Measurements from ENCODE around the gene REV1.
"Not testable (repeated sequence)": the region's sequence is repeated elsewhere in the genome, so short reads cannot be mapped to it uniquely, and the experiment has no call there.

Gene REV1

GRCh38 chr2:99504844-99505584 is 15.2 kb upstream of the REV1 start:
- DNase-seq (ENCODE audit: low read depth), result no peak

GRCh38 chr2:99503662-99504416 is 14.0 kb upstream of the REV1 start:
- not testable (repeated sequence) for DNase-seq (ENCODE audit: low read depth); H3K4me3 ChIP-seq (ENCODE audit: low read depth, low read length)

More at GRCh38 chr2:99504844-99505584, 15.2 kb upstream of the REV1 start:
- TF ChIP-seq MAX (IDR thresholded peaks at IDR 0.05; ENCODE audit: low read depth, low read length) (no peak), MYC (IDR thresholded peaks at IDR 0.05; ENCODE audit: low read depth, low read length) (no peak), POLR2A (IDR thresholded peaks at IDR 0.05; ENCODE audit: extremely low read depth, insufficient read length) (no peak), CTCF (IDR thresholded peaks at IDR 0.05; ENCODE audit: low read depth, low read length) (no peak)
- no peak overlapping the region for H3K4me3 ChIP-seq (ENCODE audit: low read depth, low read length)

GRCh38 chr2:99496021-99496420 is 6.2 kb upstream of the REV1 start:
- no peak for TF ChIP-seq MYC (IDR thresholded peaks at IDR 0.05; ENCODE audit: low read depth, low read length)
- TF ChIP-seq MAX (IDR thresholded peaks at IDR 0.05; ENCODE audit: low read depth, low read length), result no peak
- no peak for TF ChIP-seq POLR2A (IDR thresholded peaks at IDR 0.05; ENCODE audit: extremely low read depth, insufficient read length)
- no peak for TF ChIP-seq CTCF (IDR thresholded peaks at IDR 0.05; ENCODE audit: low read depth, low read length)

GRCh38 chr2:99495115-99495860 is 5.5 kb upstream of the REV1 start:
- H3K4me3 ChIP-seq (ENCODE audit: low read depth, low read length), result no peak overlapping the region
- TF ChIP-seq POLR2A (IDR thresholded peaks at IDR 0.05; ENCODE audit: extremely low read depth, insufficient read length) (no peak), MYC (IDR thresholded peaks at IDR 0.05; ENCODE audit: low read depth, low read length) (no peak), CTCF (IDR thresholded peaks at IDR 0.05; ENCODE audit: low read depth, low read length) (no peak), MAX (IDR thresholded peaks at IDR 0.05; ENCODE audit: low read depth, low read length) (no peak)
- no peak for DNase-seq (ENCODE audit: low read depth)

More at GRCh38 chr2:99496021-99496420, 6.2 kb upstream of the REV1 start:
- no peak for DNase-seq (ENCODE audit: low read depth)
- no peak overlapping the region for H3K4me3 ChIP-seq (ENCODE audit: low read depth, low read length)

- TF ChIP-seq MAX (IDR thresholded peaks at IDR 0.05; ENCODE audit: low read depth, low read length), result no peak
- TF ChIP-seq POLR2A (IDR thresholded peaks at IDR 0.05; ENCODE audit: extremely low read depth, insufficient read length), result no peak
- TF ChIP-seq CTCF (IDR thresholded peaks at IDR 0.05; ENCODE audit: low read depth, low read length), result no peak
- no peak overlapping the region for H3K4me3 ChIP-seq (ENCODE audit: low read depth, low read length)
Measured at GRCh38 chr2:99492721-99493120, 2.9 kb upstream of the REV1 start.

More at GRCh38 chr2:99492721-99493120, 2.9 kb upstream of the REV1 start:
- no peak for DNase-seq (ENCODE audit: low read depth)
